Measurements from ENCODE around the gene CYB561D1. TPM values are rescaled to one million over a fixed set of nuclear protein-coding genes. Genes with fewer than 3 reads are reported as not detected.

Gene CYB561D1
- total and polyA plus RNA-seq, 2 of the 13 experiments (the other 11 are each of a cell fraction or from before 2014, with no cell fraction given) = 3.9 to 4.1 TPM

DNA sequence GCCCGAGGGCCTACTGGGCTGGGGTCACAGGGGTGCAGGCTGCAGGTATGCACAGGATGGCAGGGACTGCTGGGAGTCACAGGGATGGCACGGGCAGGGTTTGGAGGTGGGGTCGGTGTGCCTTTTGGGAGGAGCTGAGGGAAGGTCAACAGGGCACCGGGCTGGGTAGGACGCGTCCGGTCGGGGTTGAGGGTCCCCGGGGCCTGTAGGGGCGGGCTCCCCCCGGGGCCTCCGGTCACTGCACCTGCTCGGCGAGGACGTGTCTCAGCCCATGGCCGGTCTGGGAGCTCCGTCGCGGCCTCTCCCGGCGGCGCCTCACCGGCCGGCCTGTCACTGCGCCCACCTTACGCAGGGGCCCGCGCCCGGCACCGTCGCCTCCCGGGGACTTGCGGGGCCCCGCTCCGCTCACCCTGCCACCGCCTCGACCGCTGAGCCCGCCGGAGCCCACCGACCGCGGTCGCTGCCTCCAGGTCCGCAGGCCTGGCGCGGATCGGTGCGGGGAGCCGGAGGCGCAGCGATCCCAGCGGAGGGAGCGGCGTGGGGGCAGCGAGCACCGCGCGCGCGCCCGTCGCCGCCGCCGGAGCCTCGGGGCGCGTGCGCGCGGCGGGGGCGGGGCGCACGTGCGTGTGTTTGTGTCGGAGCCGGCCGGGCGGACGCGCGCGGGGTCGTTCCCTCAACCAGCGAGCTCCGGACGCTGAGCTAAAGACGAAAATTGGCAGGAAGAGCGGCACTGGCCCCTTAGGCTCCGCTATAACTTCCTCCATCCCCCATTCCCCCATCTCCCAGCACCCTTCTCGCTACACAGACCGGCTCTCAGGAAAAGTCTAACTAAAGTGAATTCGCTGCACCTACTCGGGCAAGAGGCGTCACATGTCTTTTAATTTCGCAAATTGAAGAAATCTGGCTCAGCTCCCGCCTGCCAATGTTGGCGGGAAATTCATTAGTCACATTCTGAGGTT lies 15.6 kb downstream of the CYB561D1 start, which contains the start of gene AMIGO1 (continued):
- TF ChIP-seq, protein P1, sequence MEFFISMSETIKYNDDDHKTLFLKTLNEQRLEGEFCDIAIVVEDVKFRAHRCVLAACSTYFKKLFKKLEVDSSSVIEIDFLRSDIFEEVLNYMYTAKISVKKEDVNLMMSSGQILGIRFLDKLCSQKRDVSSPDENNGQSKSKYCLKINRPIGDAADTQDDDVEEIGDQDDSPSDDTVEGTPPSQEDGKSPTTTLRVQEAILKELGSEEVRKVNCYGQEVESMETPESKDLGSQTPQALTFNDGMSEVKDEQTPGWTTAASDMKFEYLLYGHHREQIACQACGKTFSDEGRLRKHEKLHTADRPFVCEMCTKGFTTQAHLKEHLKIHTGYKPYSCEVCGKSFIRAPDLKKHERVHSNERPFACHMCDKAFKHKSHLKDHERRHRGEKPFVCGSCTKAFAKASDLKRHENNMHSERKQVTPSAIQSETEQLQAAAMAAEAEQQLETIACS (CRISPR knock-in tag; IDR thresholded peaks at IDR 0.05) = peak; percentile 89
- TF ChIP-seq ZNF337 (CRISPR knock-in tag; IDR thresholded peaks at IDR 0.05; ENCODE audit: borderline replicate concordance, low read depth) (no peak), ZFY (CRISPR knock-in tag; IDR thresholded peaks at IDR 0.05) (peak; percentile 73), RBFOX2 (IDR thresholded peaks at IDR 0.05; ENCODE audit: low read depth, low read length) (peak; percentile 29; the same call in 1 of the 2 replicates), ZFX (CRISPR knock-in tag; IDR thresholded peaks at IDR 0.05; ENCODE audit: low read depth) (peak; percentile 70), ZNF678 (CRISPR knock-in tag; IDR thresholded peaks at IDR 0.05) (no peak), HNRNPLL (IDR thresholded peaks at IDR 0.05; ENCODE audit: low read depth, low read length, poor library complexity, severe bottlenecking) (peak; percentile 65), KLF11 (CRISPR knock-in tag; IDR thresholded peaks at IDR 0.05) (no peak), SAP130 (CRISPR knock-in tag; IDR thresholded peaks at IDR 0.05; ENCODE audit: low read depth) (peak; percentile 19; the same call in 1 of the 2 replicates), KAT8 (CRISPR knock-in tag; IDR thresholded peaks at IDR 0.05) (no peak), CREB1 (IDR thresholded peaks at IDR 0.05) (no peak), CREB1 (CRISPR knock-in tag; IDR thresholded peaks at IDR 0.05) (no peak)
- TF ChIP-seq, protein P2, sequence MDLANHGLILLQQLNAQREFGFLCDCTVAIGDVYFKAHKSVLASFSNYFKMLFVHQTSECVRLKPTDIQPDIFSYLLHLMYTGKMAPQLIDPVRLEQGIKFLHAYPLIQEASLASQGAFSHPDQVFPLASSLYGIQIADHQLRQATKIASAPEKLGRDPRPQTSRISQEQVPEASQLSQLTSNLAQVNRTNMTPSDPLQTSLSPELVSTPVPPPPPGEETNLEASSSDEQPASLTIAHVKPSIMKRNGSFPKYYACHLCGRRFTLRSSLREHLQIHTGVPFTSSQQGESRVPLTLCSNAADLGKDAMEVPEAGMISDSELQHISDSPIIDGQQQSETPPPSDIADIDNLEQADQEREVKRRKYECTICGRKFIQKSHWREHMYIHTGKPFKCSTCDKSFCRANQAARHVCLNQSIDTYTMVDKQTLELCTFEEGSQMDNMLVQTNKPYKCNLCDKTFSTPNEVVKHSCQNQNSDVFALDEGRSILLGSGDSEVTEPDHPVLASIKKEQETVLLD (CRISPR knock-in tag; IDR thresholded peaks at IDR 0.05; ENCODE audit: low read depth) = peak; percentile 56; the same call in 1 of the 2 replicates
